Spleen (tissue), 7 donors: Measurements from ENCODE around the gene FHIP1A.

Source experiments
- POLR2A ChIP-seq, 3 donors: fragments of 450-650 bp; IDR thresholded peaks; one replicate each; pipeline ENCODE4 v1.5.1; 2017; ENCODE audit warnings: antibody characterized with exemption in 3 of 3, mild to moderate bottlenecking in 1 of 3
- TF ChIP-seq, protein P1 (sequence below), 11 experiments: fragments of 200-600 bp in 7 of 11; fragments of 450-650 bp in 4 of 11; sonication (generic) in 4 of 11; IDR thresholded peaks in 8 of 11; conservative IDR thresholded peaks in 3 of 11; 1 replicate in 7 of 11; 2 replicates in 4 of 11; pipeline versions ENCODE4 v1.4.0 to v1.8.0; 2016 to 2021; ENCODE audit warnings: antibody characterized with exemption in 11 of 11, inconsistent platforms in 4 of 11, mild to moderate bottlenecking in 1 of 11
- donor health status: DM: no; HTN: no; CAD: no; lungs with moderate emphysema.
- donor health status: DM: no; HTN: no; CAD: no.
- donor health status: DM: no; HTN: no; CAD: no.

DNA sequence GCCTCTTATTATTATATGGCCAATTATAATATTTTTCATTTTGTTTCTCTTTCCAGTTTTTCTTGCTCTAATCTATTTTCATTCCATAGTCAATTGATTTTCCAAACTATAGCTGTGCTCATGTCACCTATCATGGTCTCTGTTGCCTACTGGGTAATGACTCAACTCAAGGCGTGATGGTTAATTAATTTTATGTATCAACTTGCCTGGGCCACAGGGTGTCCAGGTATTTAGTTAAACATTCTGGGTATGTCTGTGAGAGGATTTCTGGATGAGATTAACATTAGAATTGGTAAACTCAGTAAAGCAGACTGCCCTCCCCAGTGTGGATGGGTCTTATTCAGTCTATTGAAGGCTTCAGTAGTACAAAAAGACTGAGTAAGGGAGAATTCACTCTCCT lies 9.9 kb downstream of the FHIP1A start:
- TF ChIP-seq, protein P1, sequence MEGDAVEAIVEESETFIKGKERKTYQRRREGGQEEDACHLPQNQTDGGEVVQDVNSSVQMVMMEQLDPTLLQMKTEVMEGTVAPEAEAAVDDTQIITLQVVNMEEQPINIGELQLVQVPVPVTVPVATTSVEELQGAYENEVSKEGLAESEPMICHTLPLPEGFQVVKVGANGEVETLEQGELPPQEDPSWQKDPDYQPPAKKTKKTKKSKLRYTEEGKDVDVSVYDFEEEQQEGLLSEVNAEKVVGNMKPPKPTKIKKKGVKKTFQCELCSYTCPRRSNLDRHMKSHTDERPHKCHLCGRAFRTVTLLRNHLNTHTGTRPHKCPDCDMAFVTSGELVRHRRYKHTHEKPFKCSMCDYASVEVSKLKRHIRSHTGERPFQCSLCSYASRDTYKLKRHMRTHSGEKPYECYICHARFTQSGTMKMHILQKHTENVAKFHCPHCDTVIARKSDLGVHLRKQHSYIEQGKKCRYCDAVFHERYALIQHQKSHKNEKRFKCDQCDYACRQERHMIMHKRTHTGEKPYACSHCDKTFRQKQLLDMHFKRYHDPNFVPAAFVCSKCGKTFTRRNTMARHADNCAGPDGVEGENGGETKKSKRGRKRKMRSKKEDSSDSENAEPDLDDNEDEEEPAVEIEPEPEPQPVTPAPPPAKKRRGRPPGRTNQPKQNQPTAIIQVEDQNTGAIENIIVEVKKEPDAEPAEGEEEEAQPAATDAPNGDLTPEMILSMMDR (IDR thresholded peaks at IDR 0.05 in 8 of 11, conservative IDR thresholded peaks at IDR 0.05 in 3 of 11): no peak
- no peak for TF ChIP-seq POLR2A (IDR thresholded peaks at IDR 0.05)
